ENCODE results near the gene GRB14.
A peak's percentile ranks its signal among the peaks of the same experiment; 100 is the strongest.
"Not testable (repeated sequence)": the region's sequence is repeated elsewhere in the genome, so short reads cannot be mapped to it uniquely, and the experiment has no call there.

GRB14 gene

DNA sequence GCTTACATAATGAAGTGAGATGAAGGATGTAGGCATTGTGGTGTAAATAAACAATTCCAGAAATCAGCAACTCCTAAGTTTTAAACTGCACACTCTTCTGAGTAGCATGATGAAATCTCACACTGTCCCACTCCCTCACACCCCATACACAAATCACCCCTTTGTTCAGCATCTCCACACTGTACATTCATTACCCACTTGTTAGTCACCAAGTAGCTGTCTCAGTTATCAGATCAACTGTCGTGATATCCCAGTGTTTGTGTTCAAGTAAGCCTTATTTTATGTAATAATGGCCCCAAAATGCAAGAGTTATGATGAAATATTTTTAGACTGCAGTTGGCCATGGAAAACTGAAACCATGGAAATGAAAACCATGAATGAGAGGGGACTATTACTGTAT, 135.7 kb downstream of the GRB14 start:
- no peak for DNase-seq

DNA sequence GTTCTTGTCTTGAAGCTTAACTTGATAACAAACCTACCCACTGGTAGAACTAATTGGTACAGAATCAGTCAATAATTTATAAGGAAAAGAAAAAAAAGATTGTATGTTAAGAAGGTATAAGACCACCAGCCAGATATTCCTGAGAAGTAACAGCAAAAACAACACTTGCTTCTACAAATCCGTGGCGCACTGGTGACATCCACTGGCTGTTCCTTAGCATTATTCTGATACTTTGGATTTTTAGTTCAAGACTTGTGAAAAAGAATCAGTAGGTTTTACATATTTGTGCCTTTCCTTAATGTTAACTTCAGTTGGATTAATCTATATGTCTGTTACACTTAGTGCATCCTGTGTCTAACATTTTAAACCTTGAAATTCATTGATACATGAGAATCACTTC, 141.8 kb downstream of the GRB14 start:
- peak; percentile 28 for DNase-seq

DNA sequence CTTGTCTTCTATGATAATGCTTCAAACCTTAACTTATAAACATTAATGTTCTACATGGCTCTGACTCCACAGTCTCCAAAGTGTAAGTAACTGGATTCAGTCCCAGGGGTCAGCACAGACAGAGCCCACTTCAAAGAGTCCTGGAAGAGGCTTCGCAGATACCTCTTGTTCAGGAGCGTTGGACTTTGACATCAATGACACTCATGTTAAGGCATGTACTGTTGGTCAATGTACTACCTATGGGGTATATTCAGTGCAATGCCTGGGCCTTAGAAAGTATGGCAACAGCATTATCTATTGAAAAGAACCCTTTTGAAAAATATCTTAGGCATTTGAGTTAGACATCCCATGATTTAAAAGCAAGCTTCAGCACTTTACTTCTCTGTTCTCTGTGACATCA, 143.1 kb downstream of the GRB14 start:
- DNase-seq, result no peak

DNA sequence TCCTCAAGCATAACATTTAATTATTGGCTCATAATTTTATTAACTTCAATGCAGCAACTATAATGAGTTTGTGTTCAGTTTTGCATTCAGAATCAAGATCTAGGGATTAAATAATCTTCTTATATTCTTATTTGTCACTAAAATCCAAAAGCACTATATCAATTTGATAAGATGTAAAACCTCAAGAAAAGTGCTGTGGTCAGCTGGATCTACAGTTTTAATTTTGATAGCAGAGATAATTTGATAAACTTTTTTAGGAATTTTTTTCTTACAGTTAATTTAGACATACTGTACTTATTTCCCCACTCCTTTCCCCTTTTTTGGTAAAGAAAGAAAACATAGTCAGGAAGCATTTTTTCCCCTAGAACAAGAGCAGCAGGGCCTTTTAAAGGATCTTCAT, 146.4 kb downstream of the GRB14 start:
- no peak for DNase-seq

DNA sequence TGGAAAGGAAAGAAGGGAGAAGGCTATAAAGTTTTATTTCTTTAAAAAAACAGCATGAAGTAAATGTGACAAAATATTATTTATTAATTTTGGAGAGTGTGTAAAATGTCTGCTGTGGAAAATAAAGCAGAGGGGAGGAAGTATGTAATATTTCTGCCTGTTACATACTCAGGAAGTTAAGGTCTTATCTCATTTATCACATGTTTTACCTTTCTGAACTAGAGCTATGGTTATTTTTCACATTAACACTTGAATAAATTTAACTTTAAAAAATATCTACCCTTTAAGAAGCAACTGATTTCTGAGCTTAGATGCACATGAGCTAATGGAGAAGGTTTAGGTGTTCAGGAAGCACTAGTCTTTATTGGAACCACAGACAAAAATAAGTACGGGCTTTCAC, 148.3 kb downstream of the GRB14 start:
- DNase-seq, result no peak

DNA sequence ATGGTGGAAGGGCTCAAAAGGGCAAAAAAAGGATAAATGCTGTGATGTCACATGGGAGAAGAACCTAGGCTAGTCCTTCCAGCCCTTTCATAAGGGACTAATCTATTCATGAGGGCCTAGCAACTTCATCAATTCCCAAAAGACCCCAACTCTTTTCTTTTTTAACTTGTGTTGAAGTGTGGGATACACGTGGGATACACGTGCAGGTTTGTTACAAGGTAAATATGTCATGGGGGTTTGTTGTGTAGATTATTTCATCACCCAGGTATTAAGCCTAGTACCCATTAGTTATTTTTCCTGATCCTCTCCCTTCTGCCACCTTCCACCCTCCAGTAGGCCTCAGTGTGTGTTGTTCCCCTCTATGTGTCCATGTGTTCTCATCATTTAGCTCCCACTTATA, 156.2 kb downstream of the GRB14 start:
- not testable (repeated sequence) for DNase-seq

DNA sequence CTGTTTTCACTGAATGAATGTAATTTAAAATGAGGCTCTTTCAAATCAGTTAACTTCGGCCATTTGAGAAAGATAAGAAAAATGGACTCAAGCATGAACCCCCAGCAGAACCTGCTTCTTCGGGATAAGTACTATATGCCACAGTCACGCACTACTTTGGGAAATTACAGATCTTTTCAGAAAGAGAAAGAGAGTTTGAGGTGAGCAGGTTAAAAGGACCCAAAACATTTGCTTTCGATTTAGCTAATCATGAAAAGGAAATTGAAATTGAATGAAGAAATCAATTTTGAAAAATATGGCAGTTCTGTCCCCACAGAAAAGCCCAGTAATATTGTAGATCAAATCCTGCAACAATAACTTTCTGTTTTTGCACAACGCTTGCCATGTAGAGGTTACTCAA, 156.9 kb downstream of the GRB14 start:
- no peak for DNase-seq

DNA sequence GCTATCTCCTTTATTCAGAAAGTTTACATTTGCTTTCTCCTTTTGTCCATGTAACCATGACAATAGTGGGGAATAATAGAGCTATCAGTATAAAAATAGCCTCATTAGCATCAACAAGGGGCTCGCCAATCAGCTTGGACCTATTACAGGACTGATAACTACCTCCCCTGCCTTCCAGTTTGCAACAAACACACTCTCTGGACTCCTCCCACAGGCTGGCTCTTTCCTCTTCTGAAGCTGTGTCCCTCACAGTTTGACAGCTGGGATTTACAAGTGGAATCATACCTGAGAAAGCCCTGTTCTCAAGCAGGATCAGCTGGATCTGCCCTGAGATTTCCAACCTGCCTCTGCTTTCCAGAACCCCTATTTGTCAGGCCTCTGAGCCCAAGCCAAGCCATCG, 162.5 kb downstream of the GRB14 start:
- DNase-seq, result peak; percentile 25

DNA sequence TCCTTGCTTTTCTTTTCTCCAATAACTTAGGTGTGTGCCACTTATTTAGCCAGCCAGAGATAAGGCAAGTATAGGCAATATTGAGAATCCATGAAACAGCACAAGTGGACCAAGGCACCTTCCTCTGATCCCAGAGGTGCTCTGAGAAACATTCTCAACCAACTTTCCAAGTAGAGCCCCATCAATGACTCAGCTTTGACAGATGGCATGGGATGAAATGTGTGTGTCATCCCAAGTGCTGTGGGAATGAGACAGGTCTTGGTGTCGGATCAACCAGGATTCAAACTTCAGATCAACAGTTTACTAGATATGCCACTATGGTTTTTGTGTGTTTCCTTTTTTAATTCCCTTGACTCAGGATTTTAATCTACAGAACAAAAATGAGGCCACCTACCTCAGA, 164.0 kb downstream of the GRB14 start:
- peak; percentile 37 for DNase-seq

DNA sequence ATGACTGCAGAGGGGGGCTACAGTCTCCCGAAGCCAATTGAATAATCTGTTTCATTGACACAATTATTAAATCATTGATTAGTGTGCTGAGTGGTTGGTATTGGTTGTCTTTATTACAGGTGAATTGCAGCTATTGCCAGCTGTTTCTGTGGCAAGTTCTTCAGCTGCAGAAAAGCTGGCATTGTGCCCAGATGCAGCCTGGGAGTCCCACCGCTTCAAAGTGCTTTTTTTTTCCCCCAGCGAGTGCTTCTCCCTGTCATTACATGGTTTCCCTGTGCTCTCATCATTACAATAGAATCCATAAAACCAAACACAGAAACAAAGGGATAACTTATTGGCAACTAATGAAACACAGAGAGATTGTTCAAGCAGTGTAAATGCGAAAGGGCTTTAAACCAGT, 164.7 kb downstream of the GRB14 start:
- DNase-seq, result peak; percentile 95

DNA sequence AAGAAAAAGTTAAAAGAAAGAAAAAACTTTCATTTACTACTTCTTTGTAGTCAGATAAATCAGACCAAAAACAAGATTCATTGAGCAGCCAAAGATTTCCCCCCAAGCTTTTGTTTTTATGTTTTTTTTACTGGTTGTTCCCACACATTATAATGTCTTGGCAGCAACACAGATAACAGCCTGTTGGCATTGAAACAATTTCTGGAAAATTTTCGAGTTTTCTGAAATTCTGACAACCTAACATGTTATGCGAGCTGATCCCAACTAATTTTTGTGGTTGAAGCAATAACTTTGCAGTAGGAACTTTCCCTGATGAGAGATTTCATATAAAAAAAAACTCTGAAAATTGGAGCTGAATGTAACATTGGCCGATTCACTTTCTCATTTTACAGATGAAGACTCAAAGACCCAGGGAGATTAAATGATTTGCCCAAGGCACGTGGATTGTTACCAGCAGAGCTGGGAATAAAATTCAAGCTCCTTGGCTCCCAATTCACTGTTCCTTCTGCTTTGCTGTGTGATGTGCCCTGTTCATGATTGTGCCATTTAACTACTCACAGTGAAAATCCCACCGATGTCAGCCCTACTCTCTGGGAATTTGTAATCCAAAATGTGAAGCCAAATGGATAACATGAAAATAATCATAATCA, 167.5 kb downstream of the GRB14 start:
- DNase-seq, result no peak

DNA sequence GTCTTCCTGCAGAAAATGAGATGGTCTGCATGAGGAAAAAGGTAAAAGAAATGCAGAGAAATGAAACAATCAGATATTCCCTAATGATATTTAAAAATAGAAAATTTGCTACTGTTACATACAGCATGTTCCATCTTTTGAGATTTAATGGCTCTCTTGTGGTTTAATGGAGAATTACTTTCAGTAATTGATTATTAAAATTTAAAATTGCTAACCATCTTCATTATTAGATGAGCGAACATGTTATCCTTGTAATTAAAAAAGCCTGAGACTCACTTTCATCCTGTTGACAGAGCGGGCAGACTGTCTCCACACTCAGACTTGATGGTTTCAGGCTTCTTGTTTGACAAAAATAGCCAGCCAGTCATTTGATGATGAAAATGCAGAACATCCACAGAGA, 171.0 kb downstream of the GRB14 start:
- DNase-seq, result no peak

DNA sequence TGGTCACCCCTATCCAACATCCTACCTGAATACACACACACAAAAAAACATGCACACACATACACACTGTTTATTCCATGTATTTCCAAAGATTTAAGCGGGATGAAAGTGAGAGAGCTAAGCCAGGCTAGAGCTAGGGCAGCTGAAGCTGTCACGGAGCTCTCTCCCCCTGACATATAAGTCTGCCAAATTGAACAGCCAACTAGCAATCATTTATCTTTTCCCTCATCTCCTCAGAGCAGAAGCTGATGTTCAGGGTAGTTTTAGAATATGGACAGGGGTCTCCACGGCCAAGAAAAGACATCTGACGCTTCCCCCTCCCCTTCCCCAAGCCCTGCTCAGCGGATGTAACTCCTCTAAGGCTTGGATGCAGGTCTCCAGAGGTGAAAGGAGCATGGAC, 171.6 kb downstream of the GRB14 start:
- DNase-seq, result no peak

DNA sequence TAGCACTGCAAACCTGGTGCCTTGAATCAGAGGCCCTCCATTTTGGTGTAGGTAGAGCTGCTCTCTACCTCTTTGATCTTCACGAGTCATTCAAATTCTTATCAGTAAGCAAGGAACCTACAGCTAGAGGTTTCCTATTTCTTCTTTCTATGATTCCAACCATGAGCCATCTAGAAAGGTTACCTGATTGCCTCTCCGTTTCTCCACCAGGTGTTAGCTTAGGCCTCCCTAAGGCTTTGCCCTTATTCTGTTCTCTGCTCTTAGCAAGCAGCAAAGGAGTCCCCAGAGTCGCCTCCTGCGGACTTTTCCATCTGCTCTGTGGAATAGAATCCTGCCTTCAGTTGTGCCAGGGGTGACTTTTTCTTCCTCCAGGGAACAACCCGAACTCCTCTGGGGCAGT, 173.6 kb downstream of the GRB14 start:
- no peak for DNase-seq
